NCI-H69 (cell line): ENCODE results near the gene ANKIB1.
"Not testable (repeated sequence)": the region's sequence is repeated elsewhere in the genome, so short reads cannot be mapped to it uniquely, and the experiment has no call there.

Source experiments
- DNase-seq: peaks from one replicate; lab custom pipeline; 2025; lab: John Stamatoyannopoulos, UW

ANKIB1 gene, protein sequence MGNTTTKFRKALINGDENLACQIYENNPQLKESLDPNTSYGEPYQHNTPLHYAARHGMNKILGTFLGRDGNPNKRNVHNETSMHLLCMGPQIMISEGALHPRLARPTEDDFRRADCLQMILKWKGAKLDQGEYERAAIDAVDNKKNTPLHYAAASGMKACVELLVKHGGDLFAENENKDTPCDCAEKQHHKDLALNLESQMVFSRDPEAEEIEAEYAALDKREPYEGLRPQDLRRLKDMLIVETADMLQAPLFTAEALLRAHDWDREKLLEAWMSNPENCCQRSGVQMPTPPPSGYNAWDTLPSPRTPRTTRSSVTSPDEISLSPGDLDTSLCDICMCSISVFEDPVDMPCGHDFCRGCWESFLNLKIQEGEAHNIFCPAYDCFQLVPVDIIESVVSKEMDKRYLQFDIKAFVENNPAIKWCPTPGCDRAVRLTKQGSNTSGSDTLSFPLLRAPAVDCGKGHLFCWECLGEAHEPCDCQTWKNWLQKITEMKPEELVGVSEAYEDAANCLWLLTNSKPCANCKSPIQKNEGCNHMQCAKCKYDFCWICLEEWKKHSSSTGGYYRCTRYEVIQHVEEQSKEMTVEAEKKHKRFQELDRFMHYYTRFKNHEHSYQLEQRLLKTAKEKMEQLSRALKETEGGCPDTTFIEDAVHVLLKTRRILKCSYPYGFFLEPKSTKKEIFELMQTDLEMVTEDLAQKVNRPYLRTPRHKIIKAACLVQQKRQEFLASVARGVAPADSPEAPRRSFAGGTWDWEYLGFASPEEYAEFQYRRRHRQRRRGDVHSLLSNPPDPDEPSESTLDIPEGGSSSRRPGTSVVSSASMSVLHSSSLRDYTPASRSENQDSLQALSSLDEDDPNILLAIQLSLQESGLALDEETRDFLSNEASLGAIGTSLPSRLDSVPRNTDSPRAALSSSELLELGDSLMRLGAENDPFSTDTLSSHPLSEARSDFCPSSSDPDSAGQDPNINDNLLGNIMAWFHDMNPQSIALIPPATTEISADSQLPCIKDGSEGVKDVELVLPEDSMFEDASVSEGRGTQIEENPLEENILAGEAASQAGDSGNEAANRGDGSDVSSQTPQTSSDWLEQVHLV

GRCh38 chr7:92245487-92246359 lies at the start of gene ANKIB1, which contains the start of gene KRIT1:
TSS of gene ANKIB1 (plus strand) at chr7:92245974. CDS start at chr7:92294979, 49,005 bp downstream.
TSS of gene KRIT1 (minus strand) at chr7:92245914. CDS start at chr7:92242135, 3,779 bp downstream.
- DNase-seq = peak; percentile 96

GRCh38 chr7:92200791-92201190 lies 45.0 kb upstream of the ANKIB1 start:
- DNase-seq = no peak

DNA sequence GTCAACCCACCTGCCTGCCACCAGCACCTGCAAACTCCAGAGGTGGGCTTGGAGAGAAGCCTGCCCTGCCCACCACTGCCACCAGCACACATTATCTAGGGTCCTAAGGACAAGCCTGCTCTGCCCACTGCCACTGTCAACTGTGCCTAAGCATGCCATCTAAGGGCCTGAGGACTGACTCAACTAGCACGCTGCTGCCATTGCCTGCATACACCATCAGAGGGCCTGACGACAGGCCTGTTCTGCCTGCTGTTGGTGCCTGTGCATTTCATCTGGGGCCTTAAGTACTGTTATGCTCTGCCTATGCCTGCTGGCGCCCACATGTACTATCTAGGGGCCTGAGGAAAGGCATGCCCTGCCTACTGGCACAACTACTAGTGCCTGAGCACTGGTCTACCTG lies 39.8 kb upstream of the ANKIB1 start:
- no peak for DNase-seq

DNA sequence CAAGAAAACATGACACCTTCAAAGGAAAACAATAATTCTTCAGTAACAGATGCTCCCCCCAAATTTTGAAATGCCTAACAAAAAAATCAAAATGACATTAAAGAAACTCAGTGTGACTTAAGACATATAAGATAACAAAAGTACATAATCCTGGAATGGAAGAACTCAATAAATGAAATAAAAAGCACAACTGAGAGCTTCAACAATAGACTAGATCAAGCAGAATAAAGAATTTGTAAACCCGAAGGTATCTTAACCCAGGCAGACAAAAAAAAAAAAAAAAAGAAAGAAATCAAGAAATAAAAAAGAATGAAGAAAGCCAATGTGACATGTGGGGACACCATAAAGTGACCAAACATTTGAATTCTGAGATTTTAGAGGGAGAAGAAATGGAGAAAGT lies 39.1 kb upstream of the ANKIB1 start:
- no peak for DNase-seq

- DNase-seq = no peak
These were observed 24.0 kb upstream of the ANKIB1 start for GRCh38 chr7:92221766-92222165.

DNA sequence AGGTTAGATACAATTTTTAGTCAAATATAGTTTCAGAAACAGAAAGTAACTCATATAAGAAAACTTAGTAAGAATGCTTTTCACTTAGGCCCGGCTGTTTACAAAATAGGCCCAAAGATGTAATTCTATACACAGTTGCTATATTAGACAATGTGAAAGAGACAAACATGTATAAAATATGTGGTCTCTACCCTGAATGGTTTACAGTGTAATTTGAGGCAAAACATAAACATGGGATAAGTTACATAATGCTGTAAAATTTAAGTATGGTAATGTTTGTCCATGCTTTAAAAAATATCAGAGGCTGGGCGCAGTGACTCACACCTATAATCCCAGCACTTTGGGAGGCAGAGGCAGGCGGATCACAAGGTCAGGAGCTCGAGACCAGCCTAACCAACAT lies 18.8 kb upstream of the ANKIB1 start:
- DNase-seq = no peak

- no peak for DNase-seq
These were observed 17.7 kb upstream of the ANKIB1 start for GRCh38 chr7:92228100-92228499.

DNA sequence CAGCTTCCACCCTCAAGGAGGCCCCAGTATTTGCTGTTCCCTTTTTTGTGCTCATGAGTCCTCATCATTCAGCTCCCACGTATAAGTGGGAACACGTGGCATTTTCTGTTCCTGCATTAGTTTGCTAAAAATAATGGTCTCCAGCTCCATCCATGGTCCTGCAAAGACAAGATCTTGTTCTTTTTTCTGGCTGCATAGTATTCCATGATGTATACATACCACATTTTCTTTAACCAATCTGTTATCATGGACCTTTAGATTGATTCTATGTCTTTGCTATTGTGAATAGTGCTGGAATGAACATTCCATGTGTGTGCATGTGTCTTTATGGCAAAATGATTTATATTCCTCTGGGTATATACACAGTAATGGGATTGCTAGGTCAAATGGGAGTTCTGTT lies 17.0 kb upstream of the ANKIB1 start:
- no peak for DNase-seq

- no peak for DNase-seq
These were observed 15.2 kb upstream of the ANKIB1 start for GRCh38 chr7:92230547-92230946.

- DNase-seq = no peak
These were observed 2.8 kb upstream of the ANKIB1 start for GRCh38 chr7:92242972-92243371.

DNA sequence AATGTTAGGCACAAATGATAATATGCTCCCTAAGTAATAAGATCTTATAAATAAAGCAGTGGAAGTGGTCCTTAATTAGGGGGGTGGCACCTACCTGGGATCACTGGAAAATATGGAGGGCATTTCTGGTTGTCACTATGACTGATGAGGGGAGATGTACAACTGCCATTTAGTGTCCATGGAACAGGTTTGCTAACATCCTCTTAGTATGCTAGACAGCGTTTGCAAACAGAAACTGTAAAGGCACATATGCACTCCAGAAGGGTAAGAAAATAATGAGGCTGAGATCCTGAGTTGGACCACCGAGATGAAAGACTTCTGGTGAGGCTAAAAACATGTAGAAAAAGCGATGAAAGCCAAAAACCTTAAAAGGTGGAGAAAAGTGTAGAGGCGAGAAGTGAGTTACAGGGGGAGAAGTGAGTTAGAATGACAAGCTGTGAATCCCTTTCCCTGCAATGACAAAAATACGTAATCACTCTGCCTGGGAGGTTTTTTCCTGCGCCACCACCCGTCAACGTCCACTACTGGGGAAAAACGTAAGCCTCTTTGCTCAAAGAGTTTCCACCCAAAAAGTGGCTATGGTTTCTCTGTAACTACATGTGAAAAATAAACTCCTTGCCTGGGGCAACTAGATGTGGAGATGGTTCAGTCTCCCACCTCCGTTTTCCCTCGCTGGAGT lies 827 bp upstream of the ANKIB1 start:
- peak; percentile 62 for DNase-seq

DNA sequence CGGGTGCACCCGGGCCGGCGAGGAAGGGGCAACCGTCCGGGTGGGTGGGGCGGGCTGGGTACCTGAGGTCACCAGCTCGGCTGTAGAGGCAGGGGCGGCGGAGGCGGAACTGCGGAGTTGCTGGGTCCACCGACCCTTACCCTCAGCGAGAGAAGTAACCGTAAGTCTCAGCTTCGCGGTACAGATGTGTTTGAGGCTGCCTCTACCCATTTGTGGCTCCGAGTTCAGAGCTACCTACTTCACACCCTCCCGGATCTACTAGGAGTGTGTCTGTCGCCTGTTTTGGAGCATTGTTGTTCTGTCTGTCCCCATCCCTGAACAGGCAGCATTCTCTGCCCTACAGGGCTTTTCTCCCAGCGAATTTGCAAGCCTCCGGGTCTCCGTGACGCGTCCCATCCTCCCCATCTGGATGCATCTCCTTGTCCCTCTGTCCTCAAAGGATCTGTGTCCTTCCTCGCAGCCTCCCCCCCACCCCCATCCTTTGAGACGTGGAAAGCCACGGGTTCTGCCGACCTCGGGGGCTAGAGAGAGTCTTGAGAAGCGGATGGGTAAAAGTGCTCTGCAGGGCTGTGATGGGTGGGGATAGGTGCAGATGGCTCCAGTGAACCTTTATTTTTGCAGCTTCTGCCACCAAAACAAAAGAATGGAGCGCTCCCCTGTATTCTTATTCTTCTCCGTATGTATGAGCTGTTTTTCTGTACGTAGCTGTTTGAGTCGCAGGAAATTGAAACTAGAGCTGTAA lies 757 bp downstream of the ANKIB1 start:
- peak; percentile 80 for DNase-seq

DNA sequence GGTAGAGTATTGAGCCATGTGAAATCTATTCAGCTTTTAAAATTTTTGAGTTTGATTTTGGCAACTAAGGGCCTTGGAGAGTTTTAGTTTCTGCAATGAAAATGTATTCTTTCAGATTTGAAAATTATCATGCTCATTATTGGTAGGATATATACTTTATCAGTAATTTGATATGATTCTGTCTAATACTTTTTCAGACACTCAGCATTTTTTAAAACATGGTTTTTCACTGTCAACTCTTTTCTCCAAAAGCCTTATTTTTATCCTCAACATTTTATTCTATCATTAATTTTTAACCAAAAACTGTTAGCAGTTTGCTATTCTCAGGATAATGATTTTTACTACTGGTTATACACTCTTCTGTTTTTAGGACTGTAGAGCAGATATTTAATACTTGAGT lies 4.8 kb downstream of the ANKIB1 start:
- no peak for DNase-seq

DNA sequence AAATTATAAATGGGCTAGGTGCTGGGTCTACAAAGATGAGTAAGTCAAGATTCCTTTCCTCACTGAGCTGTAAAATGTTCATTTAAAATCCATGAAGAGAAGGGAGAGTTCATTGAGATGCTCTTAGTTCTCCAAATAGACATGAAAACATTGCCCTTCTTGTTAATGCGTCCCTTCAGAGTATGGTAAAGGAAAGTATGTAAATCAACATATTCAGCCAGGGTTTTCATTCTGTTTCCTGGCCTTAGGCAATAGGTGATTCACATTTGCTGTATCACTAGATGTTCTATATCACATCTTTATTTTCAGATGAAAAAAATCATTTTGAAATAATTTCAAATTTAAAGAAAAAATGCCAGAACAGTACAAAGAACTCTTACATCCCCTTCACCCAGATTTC lies 5.4 kb downstream of the ANKIB1 start:
- no peak for DNase-seq

GRCh38 chr7:92253251-92253650 lies 7.5 kb downstream of the ANKIB1 start:
- DNase-seq = no peak

- not testable (repeated sequence) for DNase-seq
These were observed 9.0 kb downstream of the ANKIB1 start for GRCh38 chr7:92254800-92255199.

- no peak for DNase-seq
These were observed 9.5 kb downstream of the ANKIB1 start for GRCh38 chr7:92255308-92255707.

DNA sequence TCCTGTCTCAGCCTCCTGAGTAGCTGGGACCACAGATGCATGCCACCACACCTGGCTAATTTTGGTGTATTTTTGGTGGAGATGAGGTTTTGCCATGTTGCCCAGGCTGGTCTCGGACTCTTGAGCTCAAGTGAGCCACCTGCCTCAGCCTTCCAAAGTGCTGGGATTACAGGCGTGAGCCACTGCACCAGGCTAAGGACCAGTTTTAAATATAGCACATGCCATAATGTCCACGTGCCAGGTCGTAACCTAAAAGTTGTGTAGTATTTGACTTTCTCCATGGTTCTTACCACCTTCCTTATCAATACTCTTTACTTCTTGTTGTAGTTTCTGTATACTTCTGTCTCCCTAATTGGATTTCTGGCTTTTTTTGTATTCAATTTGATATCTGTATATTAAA lies 13.3 kb downstream of the ANKIB1 start:
- no peak for DNase-seq

GRCh38 chr7:92259610-92260247 lies 14.0 kb downstream of the ANKIB1 start:
- no peak for DNase-seq
